Measurements from ENCODE around the gene ZP4. TPM values are rescaled to one million over a fixed set of nuclear protein-coding genes. Genes with fewer than 3 reads are reported as not detected.

The ZP4 gene
- total and polyA plus RNA-seq, 2 of the 13 experiments (the other 11 are each of a cell fraction or from before 2014, with no cell fraction given), result not detected

GRCh38 chr1:237838904-237839534, 51.7 kb downstream of the ZP4 start:
- Histone ChIP-seq H2AFZ (ENCODE audit: low read length) (no peak overlapping the region), H3K27me3 (ENCODE audit: control insufficient read depth in 1 of 2, insufficient read depth in 2 of 2, low read length in 2 of 2) (no peaks in the 10 kb centered on the region), H3K4me1 (ENCODE audit: insufficient read depth, low read length) (no peaks in the 10 kb centered on the region), H3K27ac (ENCODE audit: extremely low read length, insufficient read depth, low read length) (no peak overlapping the region), H3K4me3 (replicated peaks in 1 of 3; ENCODE audit: insufficient read depth in 1 of 3, low read depth in 2 of 3, low read length in 3 of 3) (no peak overlapping the region), H3K9ac (ENCODE audit: insufficient read depth, low read depth, low read length) (no peak overlapping the region), H3K4me2 (ENCODE audit: low read depth, low read length) (no peak overlapping the region), H4K20me1 (ENCODE audit: insufficient read depth, low read length) (no peaks in the 10 kb centered on the region), H3K9me3 (ENCODE audit: low read length) (peaks cover 5% of the 10 kb centered on the region), H3K36me3 (replicated peaks in 1 of 2; ENCODE audit: control insufficient read depth in 1 of 2, insufficient read depth in 2 of 2, low read length in 2 of 2) (no peaks in the 10 kb centered on the region), H3K79me2 (ENCODE audit: insufficient read depth, low read length) (no peaks in the 10 kb centered on the region)
- WGBS (ENCODE audit: low lambda C conversion rate), result 15% methylated on average over 4 of the region's 6 CpGs
- ATAC-seq, result no peak
- CTCF ChIA-PET (ENCODE audit: low intra/inter-chr PET ratio, low total read pairs), result no interaction called here
- in situ Hi-C loops (cut with HindIII; ENCODE audit: extremely low pct_ligation_motif_present, low pct_unique_long_range_greater_than_20kb), result no loop called here
- BruUV-seq (replicated peaks), result no TSS peak
- no peak for FAIRE-seq
- no peak for DNase-seq (ENCODE audit: low spot score)
- POLR2A ChIA-PET, result no interaction called here
- intact Hi-C loops (cut with micrococcal nuclease; ENCODE audit: unreplicated experiment), result no loop called here
- TF ChIP-seq HMGXB3 (CRISPR knock-in tag; IDR thresholded peaks at IDR 0.05; ENCODE audit: borderline replicate concordance) (no peak), MED8 (CRISPR knock-in tag; IDR thresholded peaks at IDR 0.05; ENCODE audit: insufficient replicate concordance) (no peak), HDAC1 (CRISPR knock-in tag; IDR thresholded peaks at IDR 0.05) (no peak), ZNF335 (CRISPR knock-in tag; IDR thresholded peaks at IDR 0.05) (no peak), ZBTB37 (CRISPR knock-in tag; IDR thresholded peaks at IDR 0.05) (no peak), ZNF432 (CRISPR knock-in tag; IDR thresholded peaks at IDR 0.05; ENCODE audit: borderline replicate concordance) (no peak), ZNF781 (CRISPR knock-in tag; IDR thresholded peaks at IDR 0.05; ENCODE audit: borderline replicate concordance, not compliant biosample characterization) (no peak), ZNF652 (CRISPR knock-in tag; IDR thresholded peaks at IDR 0.05; ENCODE audit: borderline replicate concordance, low read depth) (no peak), DNMT1 (CRISPR knock-in tag; IDR thresholded peaks at IDR 0.05) (no peak), ZSCAN31 (CRISPR knock-in tag; IDR thresholded peaks at IDR 0.05; ENCODE audit: low read depth) (no peak), HES4 (CRISPR knock-in tag; IDR thresholded peaks at IDR 0.05; ENCODE audit: borderline replicate concordance) (no peak), ZNF224 (CRISPR knock-in tag; IDR thresholded peaks at IDR 0.05) (no peak), GABPB1 (CRISPR knock-in tag; IDR thresholded peaks at IDR 0.05) (no peak), KAT7 (CRISPR knock-in tag; IDR thresholded peaks at IDR 0.05; ENCODE audit: borderline replicate concordance) (no peak), PBX2 (CRISPR knock-in tag; IDR thresholded peaks at IDR 0.05) (no peak), NONO (IDR thresholded peaks at IDR 0.05) (no peak), NONO (CRISPR knock-in tag; conservative IDR thresholded peaks at IDR 0.05) (no peak), ZNF350 (CRISPR knock-in tag; IDR thresholded peaks at IDR 0.05; ENCODE audit: borderline replicate concordance, low read depth) (no peak), RFX1 (IDR thresholded peaks at IDR 0.05) (no peak)

All from HepG2 (cell line).